BE2C (cell line): ENCODE results near the gene ARHGEF19.

ENCODE experiments used
- DNase-seq: peaks from one replicate; pipeline ENCODE4 v3.0.0-alpha.2; 2020
- H3K27me3 ChIP-seq: fragments of 250-450 bp; sonication (Bioruptor Pico); 2 replicates; pipeline ENCODE4 v1.5.1; 2020; ENCODE audit warnings: mild to moderate bottlenecking
- H3K36me3 ChIP-seq: fragments of 250-450 bp; sonication (Bioruptor Pico); 2 replicates; pipeline ENCODE4 v1.5.1; 2020; ENCODE audit warnings: mild to moderate bottlenecking
- H3K4me1 ChIP-seq: fragments of 250-450 bp; sonication (Bioruptor Pico); 2 replicates; pipeline ENCODE4 v1.5.1; 2020
- H3K4me3 ChIP-seq: 2 replicates; pipeline ENCODE4 v1.5.1; 2011; ENCODE audit warnings: low read depth, low read length
- H3K9me3 ChIP-seq: fragments of 250-450 bp; sonication (Bioruptor Pico); 2 replicates; pipeline ENCODE4 v1.5.1; 2020
- CTCF ChIP-seq: IDR thresholded peaks from 2 replicates; pipeline ENCODE4 v1.5.1; 2012; ENCODE audit warnings: mild to moderate bottlenecking, low read depth, low read length

ARHGEF19 gene

GRCh38 chr1:16183179-16183578 lies 29.3 kb downstream of the ARHGEF19 start:
- H3K4me1 ChIP-seq: no peaks in the 10 kb centered on the region
- H3K9me3 ChIP-seq: no peaks in the 10 kb centered on the region
- no peak for DNase-seq
- no peaks in the 10 kb centered on the region for H3K36me3 ChIP-seq
- TF ChIP-seq CTCF: no peak
- H3K27me3 ChIP-seq: no peaks in the 10 kb centered on the region
- H3K4me3 ChIP-seq: no peak overlapping the region

- H3K9me3 ChIP-seq: no peaks in the 10 kb centered on the region
- H3K27me3 ChIP-seq: no peaks in the 10 kb centered on the region
- DNase-seq: no peak
- H3K36me3 ChIP-seq: no peaks in the 10 kb centered on the region
- H3K4me3 ChIP-seq: no peak overlapping the region
- TF ChIP-seq CTCF: no peak
- H3K4me1 ChIP-seq: no peaks in the 10 kb centered on the region
These were observed 30.3 kb downstream of the ARHGEF19 start for GRCh38 chr1:16181887-16182719.

- H3K9me3 ChIP-seq: no peaks in the 10 kb centered on the region
- peaks cover 8% of the 10 kb centered on the region for H3K4me1 ChIP-seq
- no peaks in the 10 kb centered on the region for H3K36me3 ChIP-seq
- no peaks in the 10 kb centered on the region for H3K27me3 ChIP-seq
- no peak overlapping the region for H3K4me3 ChIP-seq
- no peak for TF ChIP-seq CTCF
- no peak for DNase-seq
These were observed 32.1 kb downstream of the ARHGEF19 start for GRCh38 chr1:16180291-16180824.

GRCh38 chr1:16178596-16179497 lies 33.6 kb downstream of the ARHGEF19 start:
- peaks cover 8% of the 10 kb centered on the region for H3K4me1 ChIP-seq
- no peaks in the 10 kb centered on the region for H3K27me3 ChIP-seq
- TF ChIP-seq CTCF: no peak
- no peaks in the 10 kb centered on the region for H3K36me3 ChIP-seq
- H3K4me3 ChIP-seq: no peak overlapping the region
- no peak for DNase-seq
- H3K9me3 ChIP-seq: no peaks in the 10 kb centered on the region

- H3K4me1 ChIP-seq: peaks cover 16% of the 10 kb centered on the region
- no peak for TF ChIP-seq CTCF
- H3K36me3 ChIP-seq: no peaks in the 10 kb centered on the region
- H3K9me3 ChIP-seq: no peaks in the 10 kb centered on the region
- H3K4me3 ChIP-seq: no peak overlapping the region
- no peak for DNase-seq
- no peaks in the 10 kb centered on the region for H3K27me3 ChIP-seq
These were observed 35.1 kb downstream of the ARHGEF19 start for GRCh38 chr1:16177306-16177705.
